MCF 10A (cell line): ENCODE results near the gene OR2A5. TPM values are rescaled to one million over a fixed set of nuclear protein-coding genes. Genes with fewer than 3 reads are reported as not detected.

Experiments used
- BruUV-seq: library from RNA; stranded (reverse); fragments of 400-500 nt; replicated peaks from 2 replicates; lab custom pipeline; 2021; lab: Mats Ljungman, UMichigan
- CTCF ChIA-PET: fragments of 300-600 bp; sonication (Branson Sonifier 250); formaldehyde crosslinking; extraction: SDS; loops from one replicate; lab custom pipeline; 2021; ENCODE audit warnings: antibody characterized with exemption, inconsistent platforms; lab: Yijun Ruan, JAX
- POLR2A ChIA-PET: fragments of 300-600, 350-650 bp; sonication (Branson Sonifier 250); formaldehyde crosslinking; extraction: SDS; loops from one replicate; lab custom pipeline; 2020; ENCODE audit warnings: antibody characterized with exemption, inconsistent platforms; lab: Yijun Ruan, JAX
- DNase-seq: peaks from one replicate; pipeline ENCODE4 v3.0.0-alpha.2; 2018; ENCODE audit not compliant: unreplicated experiment
- H3K27ac Mint-ChIP-seq: one replicate; pipeline ENCODE4 v1.8.0; 2022; ENCODE audit warnings: mild to moderate bottlenecking, low read depth, mixed read lengths; ENCODE audit not compliant: unreplicated experiment
- H3K27me3 Mint-ChIP-seq: one replicate; pipeline ENCODE4 v1.8.0; 2022; ENCODE audit warnings: mixed read lengths; ENCODE audit not compliant: insufficient read depth, unreplicated experiment
- H3K36me3 Mint-ChIP-seq: one replicate; pipeline ENCODE4 v1.8.0; 2022; ENCODE audit warnings: mild to moderate bottlenecking, moderate library complexity, mixed read lengths; ENCODE audit not compliant: insufficient read depth, unreplicated experiment
- H3K4me1 Mint-ChIP-seq: one replicate; pipeline ENCODE4 v1.8.0; 2022; ENCODE audit warnings: mixed read lengths; ENCODE audit not compliant: insufficient read depth, unreplicated experiment
- H3K4me3 Mint-ChIP-seq: one replicate; pipeline ENCODE4 v1.8.0; 2022; ENCODE audit warnings: mild to moderate bottlenecking, moderate library complexity, mixed read lengths; ENCODE audit not compliant: unreplicated experiment
- H3K9me3 Mint-ChIP-seq: one replicate; pipeline ENCODE4 v1.8.0; 2022; ENCODE audit warnings: mixed read lengths; ENCODE audit not compliant: unreplicated experiment
- intact Hi-C: fragments of 100-400 bp; cut with micrococcal nuclease; formaldehyde crosslinking; loops from 2 replicates; pipeline ENCODE4 v1.14.1; 2022
- total RNA-seq: library from RNA; stranded (reverse); gene quantifications from 2 replicates; pipeline ENCODE4 v1.2.3, GENCODE V29; 2022
- TF ChIP-seq, protein P1 (sequence below): fragments of 200-600 bp; IDR thresholded peaks from one replicate; pipeline ENCODE4 v1.8.0; 2022; ENCODE audit warnings: antibody characterized with exemption, mild to moderate bottlenecking; ENCODE audit not compliant: unreplicated experiment

OR2A5 gene
- total RNA-seq, 1 experiment from 2014 or later: not detected

DNA sequence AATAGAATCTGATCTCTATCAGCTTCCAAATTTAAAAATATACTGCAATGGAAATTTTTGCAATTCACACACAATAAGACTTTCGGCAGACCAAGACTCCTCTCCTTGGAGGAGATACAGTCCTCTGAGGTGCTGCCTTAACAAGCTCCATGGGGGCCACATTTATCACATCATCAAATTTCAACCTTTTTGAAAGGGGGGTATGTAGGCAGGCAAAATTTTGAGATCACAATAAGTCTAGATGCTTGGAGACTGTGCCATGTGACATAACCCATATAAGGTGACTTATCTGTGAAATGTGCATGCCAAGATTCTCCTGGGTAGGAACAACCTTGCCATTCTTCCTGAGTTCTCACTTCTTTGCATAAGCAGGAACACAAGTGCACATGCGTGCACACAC lies 37.2 kb downstream of the OR2A5 start, which contains the start of gene OR2A12:
OR2A12 (plus strand) TSS at position 301 of the 400 bp plus-strand sequence. CDS start 8,830 bp downstream, outside the sequence.
- Mint-ChIP-seq H3K27ac (no peak within 1 kb of the TSS), H3K4me1 (no peaks in the 10 kb centered on the region), H3K27me3 (no peaks in the 10 kb centered on the region), H3K4me3 (no peak within 1 kb of the TSS), H3K9me3 (no peaks in the 10 kb centered on the region), H3K36me3 (no peaks in the 10 kb centered on the region)
- intact Hi-C loops: no loop called here
- TF ChIP-seq, protein P1, sequence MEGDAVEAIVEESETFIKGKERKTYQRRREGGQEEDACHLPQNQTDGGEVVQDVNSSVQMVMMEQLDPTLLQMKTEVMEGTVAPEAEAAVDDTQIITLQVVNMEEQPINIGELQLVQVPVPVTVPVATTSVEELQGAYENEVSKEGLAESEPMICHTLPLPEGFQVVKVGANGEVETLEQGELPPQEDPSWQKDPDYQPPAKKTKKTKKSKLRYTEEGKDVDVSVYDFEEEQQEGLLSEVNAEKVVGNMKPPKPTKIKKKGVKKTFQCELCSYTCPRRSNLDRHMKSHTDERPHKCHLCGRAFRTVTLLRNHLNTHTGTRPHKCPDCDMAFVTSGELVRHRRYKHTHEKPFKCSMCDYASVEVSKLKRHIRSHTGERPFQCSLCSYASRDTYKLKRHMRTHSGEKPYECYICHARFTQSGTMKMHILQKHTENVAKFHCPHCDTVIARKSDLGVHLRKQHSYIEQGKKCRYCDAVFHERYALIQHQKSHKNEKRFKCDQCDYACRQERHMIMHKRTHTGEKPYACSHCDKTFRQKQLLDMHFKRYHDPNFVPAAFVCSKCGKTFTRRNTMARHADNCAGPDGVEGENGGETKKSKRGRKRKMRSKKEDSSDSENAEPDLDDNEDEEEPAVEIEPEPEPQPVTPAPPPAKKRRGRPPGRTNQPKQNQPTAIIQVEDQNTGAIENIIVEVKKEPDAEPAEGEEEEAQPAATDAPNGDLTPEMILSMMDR: no peak
- DNase-seq: no peak
- BruUV-seq: no TSS peak
- POLR2A ChIA-PET: no interaction called here
- CTCF ChIA-PET: no interaction called here

DNA sequence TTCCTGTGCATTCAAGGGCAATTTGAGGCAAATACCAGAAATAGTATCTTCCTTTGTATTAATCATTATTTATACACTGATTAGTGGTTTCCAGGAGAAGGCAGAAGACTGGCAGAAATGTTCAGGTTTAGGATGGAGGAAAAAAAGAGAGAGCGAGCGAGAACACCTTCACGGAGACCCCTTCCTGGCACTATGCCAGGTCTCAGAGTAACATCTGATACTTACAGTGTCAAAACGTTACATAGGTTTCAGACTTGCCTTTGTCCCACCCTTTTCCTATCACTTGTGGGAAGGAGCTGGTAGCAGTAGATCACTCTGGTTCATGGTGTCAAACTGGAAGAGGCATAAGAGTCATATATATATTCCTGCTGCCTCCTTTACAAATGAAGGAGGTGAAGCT lies 38.0 kb downstream of the OR2A5 start:
- H3K36me3 Mint-ChIP-seq: no peaks in the 10 kb centered on the region
- H3K27ac Mint-ChIP-seq: no peak overlapping the region
- ChIA-PET CTCF (no interaction called here), POLR2A (interaction anchor here (0.7 kb wide), 1 partner anchor 30 kb away, joined by 4 read pairs; no protein-coding TSS in a partner anchor)
- intact Hi-C loops: no loop called here
- BruUV-seq: no TSS peak
- H3K4me1 Mint-ChIP-seq: no peaks in the 10 kb centered on the region
- H3K9me3 Mint-ChIP-seq: no peaks in the 10 kb centered on the region
- DNase-seq: no peak
- TF ChIP-seq, protein P1: no peak
- no peaks in the 10 kb centered on the region for H3K27me3 Mint-ChIP-seq
- H3K4me3 Mint-ChIP-seq: no peak overlapping the region

DNA sequence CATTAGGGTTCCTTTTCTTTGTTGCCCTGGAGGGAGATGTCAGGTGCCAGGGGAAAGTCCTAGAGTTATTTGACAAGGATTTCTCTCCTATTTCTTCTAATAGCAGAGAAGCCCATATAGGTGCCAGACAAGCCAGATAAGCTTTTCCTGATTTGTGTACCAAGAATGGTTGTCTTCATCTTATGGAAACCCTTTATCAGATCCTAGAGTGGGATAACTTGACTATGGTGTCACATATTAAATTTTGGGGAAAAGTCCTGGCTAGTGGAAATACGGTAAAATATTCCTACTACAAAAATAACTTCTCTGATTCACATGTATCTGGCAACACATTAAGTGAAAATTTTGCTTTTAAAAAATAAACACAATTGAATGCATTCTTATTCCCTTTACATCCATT lies 38.5 kb downstream of the OR2A5 start:
- Mint-ChIP-seq H3K36me3 (no peaks in the 10 kb centered on the region), H3K4me1 (no peaks in the 10 kb centered on the region), H3K27me3 (no peaks in the 10 kb centered on the region), H3K27ac (no peak overlapping the region), H3K4me3 (no peak overlapping the region), H3K9me3 (no peaks in the 10 kb centered on the region)
- TF ChIP-seq, protein P1: no peak
- intact Hi-C loops: no loop called here
- no TSS peak for BruUV-seq
- ChIA-PET POLR2A (interaction anchor here (0.7 kb wide), 1 partner anchor 29 kb away, joined by 4 read pairs; no protein-coding TSS in a partner anchor), CTCF (no interaction called here)
- peak; percentile 6 for DNase-seq

DNA sequence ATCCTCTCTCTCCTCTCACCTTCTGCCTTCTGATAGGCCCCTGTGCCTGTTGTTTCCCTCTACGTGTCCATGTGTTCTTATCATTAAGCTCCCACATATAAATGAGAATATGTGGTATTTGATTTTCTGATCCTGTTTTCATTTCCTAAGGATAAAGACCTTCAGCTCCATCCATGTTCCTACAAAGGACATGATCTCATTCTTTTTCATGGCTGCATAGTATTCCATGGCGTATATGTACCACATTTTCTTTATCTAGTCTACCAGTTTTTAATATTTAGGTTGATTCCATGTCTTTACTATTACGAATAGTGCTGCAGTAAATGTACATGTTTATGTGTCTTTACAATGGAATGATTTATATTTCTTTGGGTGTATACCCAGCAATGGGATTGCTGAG lies 41.9 kb downstream of the OR2A5 start:
- TF ChIP-seq, protein P1: no peak
- ChIA-PET POLR2A (no interaction called here), CTCF (no interaction called here)
- no peak for DNase-seq
- no peaks in the 10 kb centered on the region for H3K27me3 Mint-ChIP-seq
- H3K4me1 Mint-ChIP-seq: no peaks in the 10 kb centered on the region
- intact Hi-C loops: no loop called here
- H3K27ac Mint-ChIP-seq: no peak overlapping the region
- H3K36me3 Mint-ChIP-seq: no peaks in the 10 kb centered on the region
- H3K9me3 Mint-ChIP-seq: no peaks in the 10 kb centered on the region
- no peak overlapping the region for H3K4me3 Mint-ChIP-seq
- no TSS peak for BruUV-seq
